Superior temporal gyrus (tissue), 1 donor: Measurements from ENCODE around the gene CEBPZOS.

Source experiments
- DNase-seq: peaks from one replicate; pipeline ENCODE4 v3.0.0-alpha.2; 2016; ENCODE audit errors: extremely low spot score

The CEBPZOS gene

DNA sequence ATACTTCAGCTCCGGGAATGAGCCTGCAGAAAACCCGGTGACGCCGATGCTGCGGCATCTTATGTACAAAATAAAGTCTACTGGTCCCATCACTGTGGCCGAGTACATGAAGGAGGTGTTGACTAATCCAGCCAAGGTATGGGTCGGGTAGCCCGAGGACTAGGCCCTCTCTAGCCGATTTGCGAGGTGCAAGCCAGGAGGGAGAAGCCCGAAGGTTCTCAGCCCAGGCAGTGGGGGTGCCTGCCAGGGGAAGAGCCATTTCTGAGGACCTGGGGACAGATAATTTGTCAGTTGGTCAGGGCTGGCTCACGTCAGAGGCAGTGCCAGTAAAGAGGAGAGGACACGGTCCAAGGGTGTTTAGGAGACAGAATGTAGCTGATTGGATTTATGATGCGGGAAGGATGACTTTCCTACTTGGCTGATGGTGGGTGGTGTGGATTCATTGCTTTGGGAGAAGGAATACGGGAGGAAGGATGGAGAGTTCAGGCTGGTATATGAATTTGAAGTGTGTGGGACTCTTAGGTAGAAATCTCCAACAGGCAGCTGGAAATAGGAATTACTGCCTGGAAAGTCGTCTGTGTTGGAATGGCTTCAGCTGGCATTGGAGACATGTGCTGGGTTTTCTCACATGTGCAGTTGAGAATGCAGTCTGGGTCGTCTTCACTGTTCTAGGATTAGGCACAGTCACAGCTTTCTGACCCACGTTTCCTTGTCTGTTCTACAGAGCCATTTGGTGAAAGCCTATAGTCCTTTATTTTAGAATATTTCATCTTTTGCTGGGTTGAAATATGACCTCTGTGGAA lies 36.0 kb downstream of the CEBPZOS start:
- DNase-seq = no peak

DNA sequence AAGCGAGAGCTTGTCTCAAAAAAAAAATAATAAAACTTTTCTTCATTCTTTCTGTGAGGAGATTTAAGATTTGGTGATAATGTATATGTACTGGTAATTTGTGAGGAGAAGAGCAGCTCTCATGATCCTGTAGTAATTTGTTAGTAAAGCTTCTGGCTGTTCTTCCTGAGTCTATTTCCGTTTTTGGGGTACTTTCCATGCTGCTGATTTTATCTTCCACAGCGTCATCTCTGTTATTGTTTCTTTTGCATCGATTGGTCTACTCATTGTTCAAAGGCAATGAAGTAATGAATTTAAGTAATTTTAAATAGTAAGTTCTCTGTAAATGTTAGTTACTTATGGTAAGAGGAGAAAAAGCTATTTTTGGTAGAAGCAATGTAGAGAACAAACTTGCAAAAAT lies 47.1 kb downstream of the CEBPZOS start:
- DNase-seq = no peak

GRCh38 chr2:37244017-37244416 lies 47.7 kb downstream of the CEBPZOS start:
- DNase-seq = no peak

DNA sequence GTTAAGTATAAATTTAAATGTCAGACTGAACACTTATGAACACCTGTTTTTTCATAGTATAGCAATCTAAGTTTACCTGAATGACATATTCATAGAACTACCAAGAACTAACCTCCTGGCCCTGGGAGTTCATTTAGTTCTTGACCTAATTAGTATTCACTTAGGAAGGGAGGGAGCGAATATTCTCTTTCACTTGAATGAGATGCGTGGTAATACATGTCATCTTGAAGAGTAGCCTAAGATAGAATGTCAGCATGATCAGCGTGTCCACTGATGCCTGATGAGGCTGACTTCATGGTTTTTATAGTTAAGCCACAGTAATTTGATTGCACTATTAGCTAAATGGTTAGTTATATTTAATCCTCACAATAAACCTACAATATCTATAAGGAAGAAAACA lies 48.5 kb downstream of the CEBPZOS start:
- no peak for DNase-seq

- DNase-seq = no peak
These were observed 49.9 kb downstream of the CEBPZOS start for GRCh38 chr2:37246205-37246604.

- no peak for DNase-seq
These were observed 54.8 kb downstream of the CEBPZOS start for GRCh38 chr2:37250869-37251740.
